NCI-H2107 (cell line): ENCODE results near the gene CLEC18A.
"Not testable (repeated sequence)": the region's sequence is repeated elsewhere in the genome, so short reads cannot be mapped to it uniquely, and the experiment has no call there.

Experiments used
- DNase-seq: peaks from one replicate; lab custom pipeline; 2025; lab: John Stamatoyannopoulos, UW

CLEC18A gene

DNA sequence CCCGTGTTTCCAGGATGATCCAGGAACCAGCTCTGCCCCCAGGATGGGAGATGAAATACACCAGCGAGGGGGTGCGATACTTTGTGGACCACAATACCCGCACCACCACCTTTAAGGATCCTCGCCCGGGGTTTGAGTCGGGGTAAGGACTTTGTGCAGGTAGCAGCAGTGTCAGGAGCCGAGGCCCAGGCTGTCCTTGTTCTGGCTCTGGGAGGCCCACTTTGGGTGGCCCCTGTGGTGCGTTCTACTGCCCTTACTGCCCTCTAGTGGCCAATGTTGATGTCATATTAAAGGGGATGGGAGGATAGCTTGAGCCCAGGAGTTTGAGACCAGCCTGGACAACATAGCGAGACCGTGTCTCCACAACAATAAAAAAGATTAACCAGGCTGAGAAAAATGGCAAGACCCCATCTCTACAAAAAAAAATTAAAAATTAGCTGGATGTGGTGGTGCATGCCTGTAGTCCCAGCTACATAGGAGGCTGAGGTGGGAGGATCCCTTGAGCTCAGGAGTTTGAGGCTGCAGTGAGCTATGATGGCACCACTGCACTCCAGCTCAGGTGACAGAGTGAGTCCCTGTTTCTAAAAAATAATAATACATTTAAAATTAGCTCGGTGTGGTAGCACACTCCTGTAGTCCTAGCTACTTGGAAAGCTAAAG is 20.9 kb upstream of the CLEC18A start:
- DNase-seq = peak; percentile 27

DNA sequence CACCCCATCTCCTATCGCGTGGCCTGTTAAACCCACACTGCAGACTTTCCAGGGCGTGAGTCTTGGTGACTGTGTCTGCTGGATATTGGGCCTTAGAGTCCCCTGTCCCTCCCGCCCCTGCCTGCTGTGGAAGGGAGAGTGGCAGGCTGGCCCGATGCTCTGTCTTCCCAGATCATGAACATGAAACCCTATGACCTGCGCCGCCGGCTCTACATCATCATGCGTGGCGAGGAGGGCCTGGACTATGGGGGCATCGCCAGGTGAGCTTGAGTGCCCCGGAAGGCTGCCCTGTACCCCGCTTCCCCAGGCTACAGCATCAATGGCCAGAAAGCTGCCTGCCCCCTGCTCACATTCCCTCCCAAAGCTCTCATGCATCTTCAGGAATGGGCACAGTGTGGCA is 19.5 kb upstream of the CLEC18A start:
- DNase-seq = no peak

DNA sequence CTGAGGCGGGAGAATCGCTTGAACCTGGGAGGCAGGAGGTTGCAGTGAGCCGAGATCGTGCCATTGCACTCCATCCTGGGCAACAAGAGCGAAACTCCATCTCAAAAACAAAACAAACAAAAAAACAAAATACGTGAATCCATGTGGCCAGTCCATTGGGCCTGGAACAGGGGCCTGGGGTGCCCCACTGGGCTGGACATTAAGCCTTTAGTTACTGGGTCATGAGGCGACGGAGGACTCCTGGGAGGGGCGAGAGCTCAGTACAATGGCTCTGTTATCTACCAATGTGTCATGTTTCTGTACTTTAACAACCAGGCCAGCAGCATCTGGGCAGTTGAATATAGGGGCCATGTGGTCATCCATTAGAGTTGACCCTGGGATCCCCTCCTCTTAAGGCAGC is 18.9 kb upstream of the CLEC18A start:
- DNase-seq = no peak

DNA sequence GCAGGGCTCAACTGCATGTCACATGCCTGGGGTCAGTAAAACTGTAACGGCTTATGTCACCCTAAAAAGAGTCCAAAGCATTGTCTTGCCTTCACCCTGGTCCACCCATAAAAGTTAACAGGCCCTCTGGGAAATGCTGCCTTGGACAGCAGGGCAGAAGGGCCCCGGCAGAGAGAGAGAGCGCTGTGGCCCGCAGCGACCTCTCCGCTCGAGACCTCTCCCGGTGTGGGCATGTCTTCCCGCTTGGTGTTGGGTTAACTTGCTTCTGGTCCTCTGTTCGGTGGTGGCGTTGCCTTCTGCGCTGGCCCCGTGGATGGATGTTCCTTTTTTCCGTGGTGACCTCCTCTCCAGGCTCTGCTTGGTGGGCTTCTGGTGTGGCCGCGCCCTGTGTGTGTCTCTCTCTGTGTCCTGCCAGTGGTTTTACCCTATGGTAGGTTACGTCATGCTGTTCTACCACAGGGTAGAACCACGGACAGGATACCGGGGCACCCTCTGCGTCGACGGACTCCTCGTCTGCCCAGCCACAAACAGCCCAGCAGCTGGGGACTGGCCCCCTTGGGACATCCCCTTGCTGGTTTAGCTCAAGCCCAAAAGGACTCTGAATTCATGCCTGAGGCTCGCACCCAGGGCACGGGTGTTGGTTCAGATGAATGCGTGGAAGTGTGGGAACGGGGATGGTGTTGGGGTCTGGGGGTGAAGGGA is 18.3 kb upstream of the CLEC18A start:
- DNase-seq = no peak

DNA sequence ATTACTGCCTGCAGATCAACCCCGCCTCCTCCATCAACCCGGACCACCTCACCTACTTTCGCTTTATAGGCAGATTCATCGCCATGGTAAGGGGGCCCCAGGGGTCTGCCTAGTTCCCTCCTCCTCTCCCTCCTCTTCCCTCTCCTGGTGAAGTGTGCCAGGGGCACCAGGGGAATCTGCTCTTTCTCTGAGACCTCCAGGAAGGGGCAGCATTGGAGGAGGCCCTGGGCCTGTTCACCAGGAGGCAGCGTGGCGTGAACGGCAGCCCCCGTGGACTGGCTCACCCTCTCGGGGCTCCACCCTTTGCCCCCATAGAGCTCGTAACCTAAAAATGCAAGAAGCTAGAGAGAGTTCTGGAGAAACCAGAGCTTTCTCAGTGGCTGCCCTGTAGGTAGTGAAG is 17.1 kb upstream of the CLEC18A start:
- DNase-seq = no peak

DNA sequence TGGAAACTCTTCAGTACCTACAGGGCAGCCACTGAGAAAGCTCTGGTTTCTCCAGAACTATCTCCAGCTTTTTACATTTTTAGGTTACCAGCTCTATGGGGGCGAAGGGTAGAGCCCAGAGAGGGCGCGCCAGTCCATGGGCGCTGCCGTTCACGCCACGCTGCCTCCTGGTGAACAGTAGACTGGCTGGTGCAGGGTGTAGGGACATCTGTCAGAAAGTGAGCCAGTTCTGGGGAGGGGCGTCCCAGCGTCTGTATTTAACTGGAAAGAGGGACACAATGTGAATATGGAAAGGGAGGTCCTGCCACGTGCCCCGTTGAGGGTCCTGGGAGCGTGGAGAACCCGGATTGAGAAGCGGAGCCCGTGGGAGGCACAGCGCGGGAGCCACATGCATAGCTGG is 16.4 kb upstream of the CLEC18A start:
- no peak for DNase-seq

DNA sequence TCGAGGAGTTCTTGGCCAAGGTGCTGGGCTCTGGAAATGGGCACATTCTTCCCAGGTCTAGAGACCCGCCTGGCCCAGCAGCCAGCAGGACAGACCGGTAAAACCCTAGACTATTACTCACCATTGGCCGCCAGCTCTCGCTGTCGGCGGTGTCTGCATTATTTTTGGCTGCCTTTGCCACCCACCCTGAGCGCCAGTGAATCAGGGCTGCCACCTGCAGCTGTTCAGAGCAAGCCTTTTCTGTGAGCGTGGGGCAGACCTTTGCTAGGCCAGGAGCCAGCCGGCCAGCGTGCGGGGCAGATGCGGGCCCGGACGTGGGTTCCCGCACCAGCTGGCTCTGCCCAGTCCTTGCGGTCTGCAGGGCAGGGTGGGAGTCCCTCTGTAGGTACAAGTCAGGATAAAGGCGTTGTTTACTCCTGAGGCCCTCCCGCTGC is 15.8 kb upstream of the CLEC18A start:
- DNase-seq = no peak

DNA sequence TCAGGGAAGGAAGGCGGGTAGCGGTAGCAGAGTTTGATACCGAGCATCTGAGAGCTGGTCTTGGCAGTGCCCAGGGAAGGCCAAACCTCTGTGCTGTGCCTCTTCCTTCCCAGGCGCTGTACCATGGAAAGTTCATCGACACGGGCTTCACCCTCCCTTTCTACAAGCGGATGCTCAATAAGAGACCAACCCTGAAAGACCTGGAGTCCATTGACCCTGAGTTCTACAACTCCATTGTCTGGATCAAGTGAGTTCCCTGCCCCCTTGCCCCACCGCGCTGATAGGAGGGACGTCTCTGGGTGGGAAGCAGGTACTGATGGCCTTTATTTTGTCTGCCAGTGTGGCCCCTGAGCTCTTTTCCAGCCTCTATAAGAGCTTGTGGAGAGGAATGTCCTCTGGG is 15.4 kb upstream of the CLEC18A start:
- DNase-seq = no peak

DNA sequence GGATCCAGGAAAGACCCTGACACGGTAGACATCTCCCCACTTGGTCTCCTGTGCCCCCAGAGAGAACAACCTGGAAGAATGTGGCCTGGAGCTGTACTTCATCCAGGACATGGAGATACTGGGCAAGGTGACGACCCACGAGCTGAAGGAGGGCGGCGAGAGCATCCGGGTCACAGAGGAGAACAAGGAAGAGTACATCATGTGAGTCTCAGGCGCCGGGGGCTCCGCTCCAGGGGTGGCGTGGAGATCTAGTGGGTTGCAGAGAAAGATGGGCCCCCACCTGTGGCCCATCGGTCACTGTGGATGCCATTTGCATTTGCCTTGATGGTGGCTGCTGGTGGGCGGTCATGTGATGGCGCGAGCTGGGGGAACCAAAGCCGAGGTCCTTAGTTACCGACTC is 14.9 kb upstream of the CLEC18A start:
- no peak for DNase-seq

DNA sequence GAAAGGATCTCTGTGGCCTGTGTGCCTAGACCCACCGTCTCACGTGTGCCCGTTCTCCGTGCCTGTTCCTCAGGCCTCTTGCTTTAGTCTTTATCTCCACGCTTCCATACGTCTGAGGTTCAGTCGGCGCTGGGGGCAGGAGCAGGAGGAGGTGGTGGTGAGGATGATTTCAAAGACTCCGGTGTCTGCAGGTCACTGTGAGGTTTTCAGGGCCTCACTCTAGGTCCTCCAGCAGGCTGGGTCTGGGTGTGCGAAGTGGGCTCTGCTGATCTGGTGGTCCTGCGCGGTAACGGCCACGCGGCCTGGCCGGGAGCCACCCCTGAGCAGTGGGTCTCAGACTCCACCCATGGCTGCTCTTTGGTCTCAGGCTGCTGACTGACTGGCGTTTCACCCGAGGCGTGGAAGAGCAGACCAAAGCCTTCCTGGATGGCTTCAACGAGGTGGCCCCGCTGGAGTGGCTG is 14.4 kb upstream of the CLEC18A start:
- DNase-seq = no peak

DNA sequence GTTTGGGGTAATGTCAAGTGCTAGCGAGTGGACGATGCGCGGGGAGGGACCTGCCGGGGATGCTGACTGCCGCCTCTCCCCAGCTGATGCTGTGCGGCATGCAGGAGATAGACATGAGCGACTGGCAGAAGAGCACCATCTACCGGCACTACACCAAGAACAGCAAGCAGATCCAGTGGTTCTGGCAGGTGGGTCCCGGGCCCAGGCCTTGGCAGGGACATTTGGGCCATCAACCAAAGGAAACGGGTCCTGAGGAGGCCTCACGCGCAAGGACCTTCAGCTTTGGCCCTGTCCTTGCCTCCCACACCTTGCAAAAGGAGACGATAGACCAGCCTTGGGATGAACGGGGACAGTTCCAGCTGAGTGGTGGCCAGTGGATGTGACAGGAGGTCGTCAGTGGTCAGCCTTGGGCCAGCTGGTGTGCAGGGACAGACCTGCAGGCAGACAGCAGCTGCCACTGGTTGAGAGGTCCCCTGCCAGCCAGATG is 13.6 kb upstream of the CLEC18A start:
- DNase-seq = no peak

DNA sequence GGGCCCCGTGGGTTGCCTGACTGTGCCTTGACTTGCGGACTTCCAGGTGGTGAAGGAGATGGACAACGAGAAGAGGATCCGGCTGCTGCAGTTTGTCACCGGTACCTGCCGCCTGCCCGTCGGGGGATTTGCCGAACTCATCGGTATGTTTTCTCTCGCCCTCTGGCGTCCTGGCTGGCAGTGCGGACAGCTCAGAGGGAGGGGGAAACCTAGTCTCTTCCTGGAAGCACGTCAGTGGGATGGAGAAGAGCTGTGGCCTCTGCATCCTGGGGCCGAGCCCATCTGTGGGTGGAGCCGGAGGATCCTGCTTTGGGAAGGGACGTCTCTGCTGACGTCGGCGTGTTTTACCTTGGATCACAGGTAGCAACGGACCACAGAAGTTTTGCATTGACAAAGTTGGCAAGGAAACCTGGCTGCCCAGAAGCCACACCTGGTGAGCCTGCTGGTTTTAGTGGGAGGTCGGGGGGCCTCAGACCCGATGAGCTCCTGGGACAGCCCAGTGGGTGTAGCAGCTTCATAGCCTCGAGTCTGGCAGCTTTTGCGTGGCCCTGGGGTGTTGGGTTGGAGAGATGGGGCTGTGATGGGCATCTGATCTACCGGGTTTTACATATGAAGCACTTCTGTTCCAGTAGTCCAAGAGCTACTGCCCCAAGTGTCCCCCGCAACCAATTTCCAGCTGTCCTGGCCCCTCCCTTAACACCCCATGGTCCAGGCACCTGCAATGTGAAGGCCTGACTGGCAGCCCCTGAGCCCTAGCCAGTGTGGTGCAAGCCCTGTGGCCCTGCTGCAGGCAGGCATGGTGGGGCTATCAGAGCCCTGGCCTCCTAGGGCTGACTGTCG is 11.9 kb upstream of the CLEC18A start:
- no peak for DNase-seq

DNA sequence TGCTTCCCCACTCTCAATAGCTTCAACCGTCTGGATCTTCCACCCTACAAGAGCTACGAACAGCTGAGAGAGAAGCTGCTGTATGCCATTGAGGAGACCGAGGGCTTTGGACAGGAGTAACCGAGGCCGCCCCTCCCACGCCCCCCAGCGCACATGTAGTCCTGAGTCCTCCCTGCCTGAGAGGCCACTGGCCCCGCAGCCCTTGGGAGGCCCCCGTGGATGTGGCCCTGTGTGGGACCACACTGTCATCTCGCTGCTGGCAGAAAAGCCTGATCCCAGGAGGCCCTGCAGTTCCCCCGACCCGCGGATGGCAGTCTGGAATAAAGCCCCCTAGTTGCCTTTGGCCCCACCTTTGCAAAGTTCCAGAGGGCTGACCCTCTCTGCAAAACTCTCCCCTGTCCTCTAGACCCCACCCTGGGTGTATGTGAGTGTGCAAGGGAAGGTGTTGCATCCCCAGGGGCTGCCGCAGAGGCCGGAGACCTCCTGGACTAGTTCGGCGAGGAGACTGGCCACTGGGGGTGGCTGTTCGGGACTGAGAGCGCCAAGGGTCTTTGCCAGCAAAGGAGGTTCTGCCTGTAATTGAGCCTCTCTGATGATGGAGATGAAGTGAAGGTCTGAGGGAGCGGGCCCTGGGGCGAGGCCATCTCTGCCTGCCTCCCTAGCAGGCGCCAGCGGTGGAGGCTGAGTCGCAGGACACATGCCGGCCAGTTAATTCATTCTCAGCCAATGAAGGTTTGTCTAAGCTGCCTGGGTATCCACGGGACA is 11.1 kb upstream of the CLEC18A start:
- no peak for DNase-seq

DNA sequence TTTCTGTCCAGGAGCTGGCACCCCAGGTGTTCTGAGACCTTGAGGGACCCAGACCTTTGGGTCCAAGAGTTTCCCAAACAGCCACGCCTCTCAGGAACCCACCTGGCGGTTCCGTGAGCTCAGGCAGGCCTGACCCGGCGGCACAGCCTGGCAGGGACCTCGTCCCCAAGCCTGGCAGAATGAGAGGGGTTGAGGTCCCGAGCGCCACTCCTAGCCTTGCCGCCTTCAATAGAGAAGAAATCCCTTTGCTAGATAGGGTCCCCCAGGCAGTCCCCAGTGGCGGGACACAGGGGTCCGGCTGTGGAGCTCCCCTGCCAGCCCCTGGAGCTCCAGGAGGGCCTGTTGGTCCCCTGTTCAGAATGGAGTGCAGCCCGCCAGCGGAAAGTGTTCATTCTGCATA is 10.5 kb upstream of the CLEC18A start:
- DNase-seq = no peak

DNA sequence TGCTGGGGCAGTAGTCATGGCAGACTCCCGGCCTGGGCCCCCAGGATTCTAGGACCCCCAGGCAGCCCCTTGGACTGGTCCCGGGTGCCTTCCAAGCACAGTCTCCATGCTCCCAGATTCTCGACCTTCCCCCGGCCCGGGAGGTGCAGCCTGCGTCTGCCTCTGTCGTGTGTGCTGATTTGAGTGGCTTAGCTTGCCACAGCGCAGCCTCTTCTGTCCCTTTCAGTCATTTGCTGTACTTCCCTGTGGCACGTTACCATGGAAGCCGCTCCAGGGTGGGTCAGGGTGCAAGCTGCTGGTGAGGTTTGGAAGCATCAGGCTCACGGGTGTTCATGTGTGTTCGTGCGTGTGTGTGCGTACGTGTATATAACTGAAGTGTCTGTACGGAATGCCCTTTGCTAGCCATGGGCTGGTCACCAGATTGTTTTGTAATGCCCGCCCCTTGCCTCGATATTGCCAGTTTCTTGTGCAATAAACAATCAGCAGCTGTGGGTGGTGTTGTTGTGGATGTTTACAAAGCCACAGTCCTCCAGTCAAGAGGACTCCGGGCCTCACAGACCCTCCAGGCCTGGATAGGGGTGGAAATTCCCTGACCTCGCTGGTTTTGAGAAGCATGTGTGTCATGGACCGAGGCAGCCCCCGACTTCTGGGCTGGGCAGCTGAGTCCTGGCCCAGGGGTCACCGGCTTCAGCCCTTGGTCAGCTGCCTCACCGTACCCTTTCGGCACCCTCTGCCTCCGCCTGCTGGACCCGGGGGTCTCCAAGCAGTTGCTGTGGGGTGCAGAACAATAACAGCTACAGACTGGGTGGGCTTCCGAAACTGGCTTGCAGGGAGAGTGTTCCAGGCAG is 9.7 kb upstream of the CLEC18A start:
- DNase-seq = no peak

DNA sequence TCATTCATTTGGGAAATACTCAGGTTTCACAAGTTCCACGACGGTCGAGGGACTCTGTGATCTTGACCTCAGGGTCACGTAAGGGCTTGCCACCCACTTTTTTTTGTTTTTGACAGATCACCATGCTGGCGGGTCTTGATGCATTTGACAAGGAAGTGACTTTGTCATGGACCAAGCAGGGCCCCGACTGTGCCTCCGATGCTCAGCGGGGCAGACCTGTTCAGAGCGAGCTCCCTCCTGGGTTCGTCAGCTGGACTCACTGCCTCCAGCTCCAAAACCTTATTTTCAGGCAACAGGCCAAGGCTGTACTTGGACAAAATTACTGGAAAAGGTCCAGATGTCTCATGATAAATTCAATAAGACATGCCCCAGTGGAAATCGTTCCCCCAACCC is 9.0 kb upstream of the CLEC18A start:
- no peak for DNase-seq

DNA sequence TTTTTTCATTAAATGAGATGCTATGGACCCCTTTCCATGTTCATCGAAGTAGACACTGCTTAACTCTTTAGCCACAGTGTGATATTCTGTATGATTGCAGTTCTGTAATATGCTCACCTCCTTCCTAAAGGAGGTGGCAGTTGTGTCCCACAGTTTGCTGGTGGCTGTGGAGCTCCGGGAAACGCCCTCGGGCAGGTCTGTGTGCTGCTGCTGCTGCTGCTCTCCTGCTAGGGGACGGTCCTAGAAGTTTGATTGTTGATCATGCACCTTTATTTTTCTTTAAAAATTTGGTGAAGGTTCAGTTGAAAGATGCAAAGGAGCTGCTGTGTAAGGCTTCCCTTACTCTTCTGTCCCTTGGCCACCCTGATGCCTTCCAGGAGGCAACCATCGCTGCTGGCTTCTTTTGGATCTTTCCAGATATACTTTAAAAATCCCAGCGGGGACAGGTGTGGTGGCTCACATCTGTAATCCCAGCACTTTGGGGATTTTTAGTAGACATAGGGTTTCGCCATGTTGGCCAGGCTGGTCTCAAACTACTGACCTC is 8.4 kb upstream of the CLEC18A start:
- no peak for DNase-seq

DNA sequence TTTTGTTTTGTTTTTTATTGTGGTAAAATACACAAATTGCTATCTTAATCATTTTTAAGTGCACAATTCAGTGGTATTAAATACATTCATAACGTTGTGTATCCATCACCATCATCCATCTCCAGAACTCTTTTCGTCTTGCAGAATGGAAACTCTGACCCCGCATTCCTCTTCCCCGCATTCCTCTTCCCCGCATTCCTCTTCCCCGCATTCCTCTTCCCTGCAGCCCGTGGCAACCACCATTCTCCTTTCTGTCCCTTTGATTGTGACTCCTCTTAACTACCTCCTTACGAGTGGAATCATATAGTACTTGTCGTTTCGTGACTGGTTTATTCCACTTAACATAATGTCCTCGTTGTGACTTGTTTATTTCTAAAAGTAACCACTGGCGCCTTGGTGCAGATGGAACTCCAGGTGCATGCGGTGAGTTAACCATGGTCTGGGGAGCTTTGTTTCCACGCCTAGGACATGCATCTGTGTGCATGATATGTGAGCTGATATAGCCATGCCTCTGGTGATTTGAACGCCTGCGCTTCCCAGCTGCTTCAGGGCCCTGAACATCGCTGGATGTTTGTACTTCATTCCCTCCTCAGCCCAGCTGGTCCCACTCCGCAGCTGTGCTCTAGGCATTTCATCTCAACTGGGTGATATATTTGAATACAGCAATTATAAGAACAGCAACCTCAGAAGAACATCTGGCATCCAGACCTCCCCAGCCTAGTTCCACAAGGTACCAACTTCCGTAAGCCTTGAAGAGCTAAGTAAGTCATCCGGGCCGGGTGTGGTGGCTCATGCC is 7.7 kb upstream of the CLEC18A start:
- DNase-seq = not testable (repeated sequence)

DNA sequence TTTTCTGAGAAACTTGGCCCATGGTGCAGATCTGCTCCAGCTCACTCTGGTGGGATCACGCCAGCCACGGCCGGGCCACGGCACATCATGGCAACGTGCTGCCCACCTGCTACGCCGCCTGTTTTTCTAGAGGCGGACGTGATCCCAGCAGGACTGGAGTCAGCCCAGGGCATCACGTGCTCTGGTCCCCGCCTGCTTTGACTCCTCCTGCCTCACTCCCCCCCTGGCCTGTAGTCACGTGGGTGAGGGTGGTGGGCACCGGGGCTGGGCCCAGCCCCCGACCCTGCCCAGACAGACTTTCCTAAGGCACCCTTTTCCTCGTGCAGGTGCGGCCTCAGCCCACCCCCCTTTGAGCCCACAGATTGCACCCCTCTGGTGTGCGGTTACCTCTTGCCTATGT is 723 bp upstream of the CLEC18A start:
- DNase-seq = not testable (repeated sequence)

DNA sequence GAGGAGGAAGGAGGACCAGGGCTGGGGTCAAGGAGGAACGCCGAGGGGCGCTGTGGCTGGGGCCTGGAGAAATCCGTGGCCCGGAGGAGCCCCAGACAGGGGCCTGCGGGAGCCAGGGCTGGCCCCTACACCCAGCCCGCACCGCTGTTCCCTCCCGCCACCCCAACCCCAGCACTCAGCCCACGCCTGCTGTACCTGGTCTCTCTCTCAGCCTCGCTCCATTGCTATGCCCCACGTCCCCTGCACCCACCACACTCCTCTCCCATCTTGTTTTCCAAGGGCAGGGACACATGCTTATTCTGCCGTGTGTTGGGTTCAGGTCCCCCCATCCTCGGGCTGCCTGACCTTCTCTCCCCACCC is 518 bp downstream of the CLEC18A start:
- DNase-seq = not testable (repeated sequence)
